ENCODE data around the gene ADSS1. TPM values are rescaled to one million over a fixed set of nuclear protein-coding genes. Genes with fewer than 3 reads are reported as not detected.

ADSS1 gene
- total RNA-seq, 1 experiment from 2014 or later = 3.2 TPM

- H3K4me3 ChIP-seq (ENCODE audit: low read depth, low read length) = peak within 1 kb of the TSS; percentile 83
- intact Hi-C loops (cut with micrococcal nuclease; ENCODE audit: unreplicated experiment) = loop anchor here (2.0 kb wide), 2 partner anchors 14 to 64 kb away; partner anchors contain the start of gene INF2
- peak within 1 kb of the TSS; percentile 93 for H3K27ac Mint-ChIP-seq (ENCODE audit: unreplicated experiment)
- H3K4me1 ChIP-seq = peaks cover 32% of the 10 kb centered on the region
- TF ChIP-seq, protein P1, sequence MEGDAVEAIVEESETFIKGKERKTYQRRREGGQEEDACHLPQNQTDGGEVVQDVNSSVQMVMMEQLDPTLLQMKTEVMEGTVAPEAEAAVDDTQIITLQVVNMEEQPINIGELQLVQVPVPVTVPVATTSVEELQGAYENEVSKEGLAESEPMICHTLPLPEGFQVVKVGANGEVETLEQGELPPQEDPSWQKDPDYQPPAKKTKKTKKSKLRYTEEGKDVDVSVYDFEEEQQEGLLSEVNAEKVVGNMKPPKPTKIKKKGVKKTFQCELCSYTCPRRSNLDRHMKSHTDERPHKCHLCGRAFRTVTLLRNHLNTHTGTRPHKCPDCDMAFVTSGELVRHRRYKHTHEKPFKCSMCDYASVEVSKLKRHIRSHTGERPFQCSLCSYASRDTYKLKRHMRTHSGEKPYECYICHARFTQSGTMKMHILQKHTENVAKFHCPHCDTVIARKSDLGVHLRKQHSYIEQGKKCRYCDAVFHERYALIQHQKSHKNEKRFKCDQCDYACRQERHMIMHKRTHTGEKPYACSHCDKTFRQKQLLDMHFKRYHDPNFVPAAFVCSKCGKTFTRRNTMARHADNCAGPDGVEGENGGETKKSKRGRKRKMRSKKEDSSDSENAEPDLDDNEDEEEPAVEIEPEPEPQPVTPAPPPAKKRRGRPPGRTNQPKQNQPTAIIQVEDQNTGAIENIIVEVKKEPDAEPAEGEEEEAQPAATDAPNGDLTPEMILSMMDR (IDR thresholded peaks at IDR 0.05; ENCODE audit: insufficient read depth in 1 of 2, low read depth in 1 of 2, low read length in 1 of 2, severe bottlenecking in 1 of 2, unreplicated experiment in 1 of 2) = no peak
- no peaks in the 10 kb centered on the region for H3K9me3 Mint-ChIP-seq (ENCODE audit: unreplicated experiment)
- H3K27me3 ChIP-seq (replicated peaks; ENCODE audit: control insufficient read depth, insufficient read depth, low read length) = no peaks in the 10 kb centered on the region
- H3K4me1 Mint-ChIP-seq (ENCODE audit: low read depth, unreplicated experiment) = peaks cover 19% of the 10 kb centered on the region
- POLR2A ChIA-PET = interaction anchor here (1.0 to 2.1 kb wide), 12 partner anchors 14 to 268 kb away, joined by 3 to 14 read pairs (median 5); partner anchors contain the start of genes CDCA4 and CEP170B
- DNase-seq = peak; percentile 99
- peak within 1 kb of the TSS; percentile 90 for H3K4me3 Mint-ChIP-seq (ENCODE audit: unreplicated experiment)
- CTCF ChIA-PET = interaction anchor here (0.6 to 1.8 kb wide), 13 partner anchors 10 to 728 kb away, joined by 3 to 26 read pairs (median 4); partner anchors contain the start of gene CEP170B
- H3K36me3 ChIP-seq (ENCODE audit: control insufficient read depth, insufficient read depth, low read length) = peaks cover 3% of the 10 kb centered on the region; the same call in 1 of the 2 replicates
- no peaks in the 10 kb centered on the region for H3K27me3 Mint-ChIP-seq (ENCODE audit: insufficient read depth, unreplicated experiment)
- no TSS peak for BruUV-seq (replicated peaks)
- H3K36me3 Mint-ChIP-seq (ENCODE audit: insufficient read depth, unreplicated experiment) = peaks cover 50% of the 10 kb centered on the region
- H3K9me3 ChIP-seq = no peaks in the 10 kb centered on the region
These were observed 28.9 kb downstream of the ADSS1 start, which contains the start of gene SIVA1 for GRCh38 chr14:104752735-104753527. Gene SIVA1 (plus strand): TSS chr14:104753147. CDS start chr14:104753202, 55 bp downstream.

GRCh38 chr14:104753528-104754212 is 29.6 kb downstream of the ADSS1 start:
- ChIA-PET POLR2A (interaction anchor here (1.1 to 2.1 kb wide), 7 partner anchors 13 to 111 kb away, joined by 3 to 14 read pairs (median 6); partner anchors contain the start of gene CEP170B), CTCF (interaction anchor here (1.3 to 1.8 kb wide), 5 partner anchors 15 to 73 kb away, joined by 5 to 26 read pairs (median 11); no protein-coding TSS in a partner anchor)
- Mint-ChIP-seq H3K4me1 (ENCODE audit: low read depth, unreplicated experiment) (peaks cover 19% of the 10 kb centered on the region), H3K9me3 (ENCODE audit: unreplicated experiment) (no peaks in the 10 kb centered on the region), H3K36me3 (ENCODE audit: insufficient read depth, unreplicated experiment) (peaks cover 57% of the 10 kb centered on the region), H3K27me3 (ENCODE audit: insufficient read depth, unreplicated experiment) (no peaks in the 10 kb centered on the region), H3K27ac (ENCODE audit: unreplicated experiment) (peak overlapping the region; percentile 93), H3K4me3 (ENCODE audit: unreplicated experiment) (peak overlapping the region; percentile 90)
- Histone ChIP-seq H3K9me3 (no peaks in the 10 kb centered on the region), H3K4me3 (ENCODE audit: low read depth, low read length) (peak overlapping the region; percentile 83), H3K36me3 (ENCODE audit: control insufficient read depth, insufficient read depth, low read length) (peaks cover 3% of the 10 kb centered on the region; the same call in 1 of the 2 replicates), H3K27me3 (replicated peaks; ENCODE audit: control insufficient read depth, insufficient read depth, low read length) (no peaks in the 10 kb centered on the region), H3K4me1 (peaks cover 30% of the 10 kb centered on the region)
- BruUV-seq (replicated peaks) = TSS peak; percentile 48
- TF ChIP-seq, protein P1 (IDR thresholded peaks at IDR 0.05; ENCODE audit: insufficient read depth in 1 of 2, low read depth in 1 of 2, low read length in 1 of 2, severe bottlenecking in 1 of 2, unreplicated experiment in 1 of 2) = no peak
- DNase-seq = no peak
- intact Hi-C loops (cut with micrococcal nuclease; ENCODE audit: unreplicated experiment) = loop anchor here (2.0 kb wide), 2 partner anchors 13 to 65 kb away; partner anchors contain the start of gene INF2
